Astrocyte (in vitro differentiated cells and primary cell): ENCODE measurements around the gene DDAH1. TPM values are rescaled to one million over a fixed set of nuclear protein-coding genes. Genes with fewer than 3 reads are reported as not detected.
A peak's percentile ranks its signal among the peaks of the same experiment; 100 is the strongest.

Experiments used
- DNase-seq: peaks from one replicate; pipeline ENCODE4 v3.0.0-alpha.2; 2010; ENCODE audit warnings: low read depth
- FAIRE-seq: peaks from 2 replicates; lab custom pipeline; 2011; peaks lifted over from hg19 to GRCh38; lab: Jason Lieb, UNC
- H2AFZ ChIP-seq: 2 replicates; pipeline ENCODE4 v1.6.0; 2012; ENCODE audit warnings: low read depth, low read length, inconsistent platforms
- H3K27ac ChIP-seq: 2 replicates; pipeline ENCODE4 v1.5.1; 2011; ENCODE audit warnings: low read depth, low read length, inconsistent platforms
- H3K27me3 ChIP-seq: 2 replicates; pipeline ENCODE4 v1.6.0; 2011; ENCODE audit warnings: low read length, inconsistent platforms; ENCODE audit not compliant: insufficient read depth
- H3K36me3 ChIP-seq: 2 replicates; pipeline ENCODE4 v1.5.1; 2011; ENCODE audit warnings: low read length, inconsistent platforms; ENCODE audit not compliant: insufficient read depth
- H3K4me1 ChIP-seq: 2 replicates; pipeline ENCODE4 v1.5.1; 2011; ENCODE audit warnings: low read length, inconsistent platforms; ENCODE audit not compliant: insufficient read depth
- H3K4me2 ChIP-seq: 2 replicates; pipeline ENCODE4 v1.6.0; 2012; ENCODE audit warnings: low read length, inconsistent platforms
- H3K4me3 ChIP-seq: 2 replicates; pipeline ENCODE4 v1.5.1; 2011; ENCODE audit warnings: low read depth, mild to moderate bottlenecking, low read length, inconsistent platforms; ENCODE audit not compliant: insufficient read depth
- H3K79me2 ChIP-seq: 2 replicates; pipeline ENCODE4 v1.6.0; 2012; ENCODE audit warnings: mild to moderate bottlenecking, low read length, inconsistent platforms; ENCODE audit not compliant: insufficient read depth
- H3K9ac ChIP-seq: 2 replicates; pipeline ENCODE4 v1.6.0; 2012; ENCODE audit warnings: mild to moderate bottlenecking, low read length, inconsistent platforms
- H3K9me3 ChIP-seq: 2 replicates; pipeline ENCODE4 v1.5.1; 2012; ENCODE audit warnings: low read depth, mild to moderate bottlenecking, low read length, inconsistent platforms; ENCODE audit not compliant: insufficient read depth
- H4K20me1 ChIP-seq: 2 replicates; pipeline ENCODE4 v1.6.0; 2012; ENCODE audit warnings: low read length, inconsistent platforms; ENCODE audit not compliant: insufficient read depth
- H3K27ac Mint-ChIP-seq: one replicate; pipeline ENCODE4 v1.8.0; 2021; ENCODE audit warnings: mild to moderate bottlenecking, mixed read lengths; ENCODE audit not compliant: unreplicated experiment
- H3K27me3 Mint-ChIP-seq: one replicate; pipeline ENCODE4 v1.8.0; 2021; ENCODE audit warnings: low read depth, mixed read lengths; ENCODE audit not compliant: unreplicated experiment
- H3K36me3 Mint-ChIP-seq: one replicate; pipeline ENCODE4 v1.8.0; 2021; ENCODE audit warnings: low read depth, mixed read lengths; ENCODE audit not compliant: unreplicated experiment
- H3K4me1 Mint-ChIP-seq: one replicate; pipeline ENCODE4 v1.8.0; 2021; ENCODE audit warnings: low read depth, mixed read lengths; ENCODE audit not compliant: unreplicated experiment
- H3K4me3 Mint-ChIP-seq: one replicate; pipeline ENCODE4 v1.8.0; 2021; ENCODE audit warnings: mild to moderate bottlenecking, moderate library complexity, mixed read lengths; ENCODE audit not compliant: unreplicated experiment
- H3K9me3 Mint-ChIP-seq: one replicate; pipeline ENCODE4 v1.8.0; 2021; ENCODE audit warnings: mild to moderate bottlenecking, mixed read lengths; ENCODE audit not compliant: unreplicated experiment
- CTCF ChIP-seq: IDR thresholded peaks from 2 replicates; pipeline ENCODE4 v1.5.1; 2011; ENCODE audit warnings: low read depth, mild to moderate bottlenecking, inconsistent platforms, low read length, moderate library complexity; ENCODE audit not compliant: insufficient read depth
- EZH2 ChIP-seq: IDR thresholded peaks from 2 replicates; pipeline ENCODE4 v1.6.1; 2012; ENCODE audit warnings: mild to moderate bottlenecking, low read length, inconsistent platforms; ENCODE audit not compliant: insufficient read depth
- total RNA-seq: library from RNA; stranded (reverse); gene quantifications from 2 replicates; pipeline ENCODE4 v1.2.1, GENCODE V29; 2021

Gene DDAH1
- total RNA-seq, 1 donor from 2014 or later = 112 TPM

DNA sequence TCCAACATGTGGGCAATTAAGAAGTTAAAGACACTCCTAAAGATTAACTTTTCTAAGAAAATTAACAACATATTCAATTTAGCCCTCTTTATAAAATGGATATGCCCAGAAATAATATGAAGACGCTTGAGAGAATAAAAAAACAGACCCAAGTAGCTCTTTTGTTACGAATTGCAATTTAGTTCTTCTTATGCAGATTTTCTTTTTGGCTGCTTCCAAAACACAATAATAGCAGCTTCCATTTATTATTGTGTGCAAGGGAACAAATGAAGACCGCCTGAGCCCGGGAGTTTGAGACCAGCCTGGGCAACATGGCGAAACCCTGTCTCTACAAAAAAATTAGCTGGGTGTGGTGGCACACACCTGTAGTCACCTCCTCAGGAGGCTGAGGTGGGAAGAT is 138.1 kb downstream of the DDAH1 start:
- H3K27me3 ChIP-seq = no peaks in the 10 kb centered on the region
- H3K9me3 ChIP-seq = no peaks in the 10 kb centered on the region
- TF ChIP-seq EZH2 (no peak), CTCF (no peak)
- FAIRE-seq = no peak
- Mint-ChIP-seq H3K4me1 (peaks cover 58% of the 10 kb centered on the region), H3K27me3 (no peaks in the 10 kb centered on the region), H3K36me3 (peaks cover 11% of the 10 kb centered on the region), H3K9me3 (no peaks in the 10 kb centered on the region), H3K4me3 (no peak overlapping the region), H3K27ac (no peak overlapping the region)
- no peak overlapping the region for H3K4me3 ChIP-seq
- H4K20me1 ChIP-seq = no peaks in the 10 kb centered on the region
- no peak overlapping the region for H3K27ac ChIP-seq
- H3K4me2 ChIP-seq = no peak overlapping the region
- peaks cover 65% of the 10 kb centered on the region for H3K4me1 ChIP-seq
- H3K9ac ChIP-seq = no peak overlapping the region
- H3K36me3 ChIP-seq = no peaks in the 10 kb centered on the region
- DNase-seq = no peak
- H2AFZ ChIP-seq = no peak overlapping the region
- H3K79me2 ChIP-seq = peaks cover 27% of the 10 kb centered on the region

- H3K4me3 Mint-ChIP-seq = no peak overlapping the region
- Histone ChIP-seq H2AFZ (no peak overlapping the region), H3K4me2 (no peak overlapping the region), H3K9me3 (no peaks in the 10 kb centered on the region), H3K79me2 (peaks cover 23% of the 10 kb centered on the region), H3K36me3 (no peaks in the 10 kb centered on the region), H3K9ac (no peak overlapping the region), H3K4me3 (no peak overlapping the region), H3K27ac (no peak overlapping the region), H3K27me3 (no peaks in the 10 kb centered on the region), H3K4me1 (peaks cover 62% of the 10 kb centered on the region), H4K20me1 (no peaks in the 10 kb centered on the region)
- no peak overlapping the region for H3K27ac Mint-ChIP-seq
- H3K4me1 Mint-ChIP-seq = peaks cover 59% of the 10 kb centered on the region
- no peaks in the 10 kb centered on the region for H3K27me3 Mint-ChIP-seq
- FAIRE-seq (no peak), DNase-seq (no peak)
- TF ChIP-seq CTCF (no peak), EZH2 (no peak)
- peaks cover 11% of the 10 kb centered on the region for H3K36me3 Mint-ChIP-seq
- no peaks in the 10 kb centered on the region for H3K9me3 Mint-ChIP-seq
Measured at GRCh38 chr1:85326336-85326735, 138.6 kb downstream of the DDAH1 start.

DNA sequence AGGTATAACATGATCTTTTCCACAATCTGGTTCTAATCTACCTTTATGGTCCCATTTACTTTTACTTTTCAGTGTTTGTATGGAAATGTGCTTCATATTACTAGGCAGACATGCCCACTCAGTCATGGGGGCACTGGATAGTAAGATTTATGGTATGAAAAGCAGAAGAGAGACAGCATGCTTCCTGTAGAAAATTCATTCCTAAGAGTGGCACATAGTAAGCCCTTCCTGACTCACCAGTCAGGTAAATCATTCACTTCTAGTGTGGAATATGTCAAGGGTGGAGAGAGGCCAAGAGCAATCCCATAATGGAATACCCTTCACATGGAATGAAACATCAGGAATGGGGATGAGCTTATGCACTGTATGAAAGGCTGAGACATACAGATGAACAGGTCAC is 139.0 kb downstream of the DDAH1 start:
- Mint-ChIP-seq H3K27ac (peak overlapping the region; percentile 21), H3K4me3 (no peak overlapping the region), H3K27me3 (no peaks in the 10 kb centered on the region), H3K4me1 (peaks cover 60% of the 10 kb centered on the region), H3K36me3 (peaks cover 11% of the 10 kb centered on the region), H3K9me3 (no peaks in the 10 kb centered on the region)
- no peak for TF ChIP-seq EZH2
- TF ChIP-seq CTCF = no peak
- Histone ChIP-seq H3K4me3 (no peak overlapping the region), H3K79me2 (peaks cover 23% of the 10 kb centered on the region), H3K9ac (no peak overlapping the region), H3K27ac (peak overlapping the region; percentile 0), H3K27me3 (no peaks in the 10 kb centered on the region), H3K9me3 (no peaks in the 10 kb centered on the region), H3K36me3 (no peaks in the 10 kb centered on the region), H3K4me1 (peaks cover 63% of the 10 kb centered on the region), H3K4me2 (no peak overlapping the region), H2AFZ (no peak overlapping the region), H4K20me1 (no peaks in the 10 kb centered on the region)
- DNase-seq = no peak
- FAIRE-seq = no peak
